ENCODE results near the gene RXRB.

RXRB gene

GRCh38 chr6:33185654-33186187, 14.7 kb downstream of the RXRB start:
- Mint-ChIP-seq H3K27me3 (ENCODE audit: low read depth, poor library complexity) (peaks cover 79% of the 10 kb centered on the region), H3K9me3 (peaks cover 4% of the 10 kb centered on the region), H3K4me1 (peaks cover 30% of the 10 kb centered on the region), H3K36me3 (ENCODE audit: low read depth) (no peaks in the 10 kb centered on the region), H3K4me3 (no peak overlapping the region), H3K27ac (no peak overlapping the region)
- no peak for DNase-seq
- TF ChIP-seq CTCF (IDR thresholded peaks at IDR 0.05), result no peak

GRCh38 chr6:33185190-33185589, 15.3 kb downstream of the RXRB start:
- no peak for TF ChIP-seq CTCF (IDR thresholded peaks at IDR 0.05)
- Mint-ChIP-seq H3K27ac (no peak overlapping the region), H3K4me1 (peaks cover 25% of the 10 kb centered on the region), H3K36me3 (ENCODE audit: low read depth) (no peaks in the 10 kb centered on the region), H3K4me3 (no peak overlapping the region), H3K9me3 (peaks cover 4% of the 10 kb centered on the region), H3K27me3 (ENCODE audit: low read depth, poor library complexity) (peaks cover 79% of the 10 kb centered on the region)
- no peak for DNase-seq

- no peak for TF ChIP-seq CTCF (IDR thresholded peaks at IDR 0.05)
- Mint-ChIP-seq H3K4me3 (no peak overlapping the region), H3K27me3 (ENCODE audit: low read depth, poor library complexity) (peaks cover 70% of the 10 kb centered on the region), H3K36me3 (ENCODE audit: low read depth) (no peaks in the 10 kb centered on the region), H3K4me1 (peaks cover 24% of the 10 kb centered on the region), H3K9me3 (peaks cover 4% of the 10 kb centered on the region), H3K27ac (no peak overlapping the region)
- no peak for DNase-seq
Observed at GRCh38 chr6:33183071-33183683, 17.3 kb downstream of the RXRB start.

GRCh38 chr6:33181141-33181540, 19.3 kb downstream of the RXRB start:
- no peak overlapping the region for H3K27ac Mint-ChIP-seq
- no peak for TF ChIP-seq CTCF (IDR thresholded peaks at IDR 0.05)
- DNase-seq, result no peak
- no peak overlapping the region for H3K4me3 Mint-ChIP-seq
- peaks cover 43% of the 10 kb centered on the region for H3K4me1 Mint-ChIP-seq
- peaks cover 4% of the 10 kb centered on the region for H3K9me3 Mint-ChIP-seq
- no peaks in the 10 kb centered on the region for H3K36me3 Mint-ChIP-seq (ENCODE audit: low read depth)
- H3K27me3 Mint-ChIP-seq (ENCODE audit: low read depth, poor library complexity), result peaks cover 59% of the 10 kb centered on the region

- no peak for DNase-seq
- Mint-ChIP-seq H3K9me3 (peaks cover 4% of the 10 kb centered on the region), H3K4me3 (no peak overlapping the region), H3K27me3 (ENCODE audit: low read depth, poor library complexity) (peaks cover 58% of the 10 kb centered on the region), H3K36me3 (ENCODE audit: low read depth) (no peaks in the 10 kb centered on the region), H3K27ac (no peak overlapping the region), H3K4me1 (peaks cover 42% of the 10 kb centered on the region)
- TF ChIP-seq CTCF (IDR thresholded peaks at IDR 0.05), result no peak
Observed at GRCh38 chr6:33178755-33179475, 21.6 kb downstream of the RXRB start.

Measured in nephron progenitor cell (in vitro differentiated cells).